Choroid plexus epithelial cell (primary cell): ENCODE data around the gene NRIP2.

ENCODE experiments used
- DNase-seq: peaks from one replicate; pipeline ENCODE4 v3.0.0-alpha.2; 2010; ENCODE audit warnings: low read depth
- H3K4me3 ChIP-seq: 2 replicates; pipeline ENCODE4 v1.5.1; 2011; ENCODE audit warnings: low read depth, mild to moderate bottlenecking, control low read depth, low read length, moderate library complexity
- TF ChIP-seq, protein P1 (sequence below): conservative IDR thresholded peaks from 2 replicates; pipeline ENCODE4 v1.5.1; 2011; ENCODE audit warnings: low read depth, mild to moderate bottlenecking, control low read depth, inconsistent platforms, low read length, moderate library complexity

NRIP2 gene

GRCh38 chr12:2796187-2796666 lies 38.6 kb downstream of the NRIP2 start:
- no peak for DNase-seq
- TF ChIP-seq, protein P1, sequence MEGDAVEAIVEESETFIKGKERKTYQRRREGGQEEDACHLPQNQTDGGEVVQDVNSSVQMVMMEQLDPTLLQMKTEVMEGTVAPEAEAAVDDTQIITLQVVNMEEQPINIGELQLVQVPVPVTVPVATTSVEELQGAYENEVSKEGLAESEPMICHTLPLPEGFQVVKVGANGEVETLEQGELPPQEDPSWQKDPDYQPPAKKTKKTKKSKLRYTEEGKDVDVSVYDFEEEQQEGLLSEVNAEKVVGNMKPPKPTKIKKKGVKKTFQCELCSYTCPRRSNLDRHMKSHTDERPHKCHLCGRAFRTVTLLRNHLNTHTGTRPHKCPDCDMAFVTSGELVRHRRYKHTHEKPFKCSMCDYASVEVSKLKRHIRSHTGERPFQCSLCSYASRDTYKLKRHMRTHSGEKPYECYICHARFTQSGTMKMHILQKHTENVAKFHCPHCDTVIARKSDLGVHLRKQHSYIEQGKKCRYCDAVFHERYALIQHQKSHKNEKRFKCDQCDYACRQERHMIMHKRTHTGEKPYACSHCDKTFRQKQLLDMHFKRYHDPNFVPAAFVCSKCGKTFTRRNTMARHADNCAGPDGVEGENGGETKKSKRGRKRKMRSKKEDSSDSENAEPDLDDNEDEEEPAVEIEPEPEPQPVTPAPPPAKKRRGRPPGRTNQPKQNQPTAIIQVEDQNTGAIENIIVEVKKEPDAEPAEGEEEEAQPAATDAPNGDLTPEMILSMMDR, result peak; percentile 33

GRCh38 chr12:2795291-2796186 lies 39.3 kb downstream of the NRIP2 start:
- DNase-seq, result peak; percentile 55
- peak overlapping the region; percentile 83 for H3K4me3 ChIP-seq
- TF ChIP-seq, protein P1, result no peak

More at GRCh38 chr12:2796187-2796666, 38.6 kb downstream of the NRIP2 start:
- peak overlapping the region; percentile 83 for H3K4me3 ChIP-seq

DNA sequence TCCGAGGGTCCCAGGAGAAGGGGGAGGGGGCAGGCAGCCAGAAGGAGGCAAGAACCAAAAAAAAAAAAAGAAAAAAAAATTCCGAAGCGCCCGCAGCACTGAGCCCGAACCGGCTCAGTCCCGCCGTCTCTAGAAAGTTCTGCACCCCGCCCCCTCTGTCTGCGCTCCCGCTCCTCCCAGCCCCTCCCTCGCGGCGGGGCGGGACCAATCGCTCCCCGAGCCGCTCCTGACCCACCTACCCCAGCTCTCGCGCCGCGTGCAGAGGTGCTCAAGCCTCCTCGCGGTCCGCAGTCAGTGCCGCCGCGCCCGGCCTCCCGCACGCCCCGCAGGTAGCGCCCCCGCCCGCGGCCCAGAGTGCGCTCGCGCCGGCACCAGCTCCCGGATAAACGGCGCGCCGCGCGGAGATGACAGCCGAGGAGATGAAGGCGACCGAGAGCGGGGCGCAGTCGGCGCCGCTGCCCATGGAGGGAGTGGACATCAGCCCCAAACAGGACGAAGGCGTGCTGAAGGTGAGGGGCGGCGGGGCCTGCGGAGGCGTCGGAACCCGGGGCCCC lies 40.0 kb downstream of the NRIP2 start, which contains the start of gene FKBP4:
FKBP4 (plus strand) TSS at position 235 of the 554 bp plus-strand sequence; CDS start at position 405, 170 bp downstream.
- peak within 1 kb of the TSS; percentile 83 for H3K4me3 ChIP-seq
- TF ChIP-seq, protein P1, result no peak
- peak; percentile 84 for DNase-seq

- peak overlapping the region; percentile 83 for H3K4me3 ChIP-seq
- TF ChIP-seq, protein P1, result no peak
- no peak for DNase-seq
Observed at GRCh38 chr12:2794191-2794735, 40.6 kb downstream of the NRIP2 start.

GRCh38 chr12:2793561-2793960 lies 41.3 kb downstream of the NRIP2 start:
- no peak overlapping the region for H3K4me3 ChIP-seq
- no peak for DNase-seq
- TF ChIP-seq, protein P1, result no peak

DNA sequence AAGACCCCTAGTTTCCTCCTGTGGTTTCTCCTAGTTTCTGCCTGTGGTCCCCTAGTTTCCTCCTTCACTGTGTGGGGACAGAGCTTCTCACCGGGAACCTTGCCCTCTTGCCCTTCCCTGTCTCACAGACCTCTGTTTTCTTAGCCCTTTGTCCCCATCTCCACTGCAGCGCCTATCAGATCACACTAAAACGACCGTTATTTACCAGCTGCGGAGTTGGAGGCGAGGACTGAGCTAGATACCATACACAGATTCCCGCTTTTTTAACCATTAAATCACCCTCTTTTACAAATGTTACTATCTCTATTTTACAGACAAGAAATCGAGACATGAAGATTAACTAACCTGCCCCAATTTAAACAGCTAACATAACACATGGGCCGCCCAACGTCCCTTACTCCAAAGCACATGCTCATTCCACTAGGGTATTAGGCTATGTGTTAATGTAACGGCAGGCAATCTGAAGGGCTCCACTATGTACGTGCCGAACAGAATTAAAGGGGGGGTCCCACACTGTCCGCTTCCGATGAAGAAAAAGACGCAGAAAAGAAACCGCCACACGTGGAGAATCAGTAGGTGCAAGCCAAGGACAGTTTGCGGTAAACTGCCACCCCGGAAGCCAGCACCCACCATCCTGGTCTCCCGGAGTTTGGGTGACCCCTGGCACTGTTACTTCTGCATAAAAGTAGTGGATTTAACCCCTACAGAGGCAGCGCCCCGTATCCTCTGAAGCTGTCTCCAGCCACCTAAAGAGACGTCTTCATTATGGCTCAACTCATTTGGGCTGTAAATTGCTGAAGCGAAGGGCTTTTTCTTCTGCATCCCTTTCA lies 41.9 kb downstream of the NRIP2 start:
- DNase-seq, result no peak
- TF ChIP-seq, protein P1, result no peak
- H3K4me3 ChIP-seq, result no peak overlapping the region
